ENCODE results near the gene ARMH1.
"Not testable (repeated sequence)": the region's sequence is repeated elsewhere in the genome, so short reads cannot be mapped to it uniquely, and the experiment has no call there.

The ARMH1 gene

DNA sequence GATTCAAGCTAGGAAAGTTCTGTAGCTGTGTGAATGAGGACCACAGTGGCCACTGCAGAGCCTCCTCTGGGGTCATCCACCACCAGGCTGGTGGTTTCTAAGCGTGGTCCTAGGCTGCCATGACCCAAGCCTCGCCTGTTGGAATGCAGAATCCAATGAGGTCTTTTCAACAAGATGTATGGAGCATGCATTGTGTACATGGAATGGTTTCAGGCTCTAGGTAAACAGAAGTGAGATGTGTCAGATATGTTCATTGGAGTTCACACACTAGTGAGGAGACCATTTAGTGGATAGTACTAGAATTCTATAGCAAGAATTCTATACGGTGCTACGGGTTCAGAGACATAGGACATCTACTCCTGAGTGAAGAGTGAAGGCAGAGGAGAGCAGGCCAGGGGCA lies 45.8 kb downstream of the ARMH1 start:
- no peak for DNase-seq

DNA sequence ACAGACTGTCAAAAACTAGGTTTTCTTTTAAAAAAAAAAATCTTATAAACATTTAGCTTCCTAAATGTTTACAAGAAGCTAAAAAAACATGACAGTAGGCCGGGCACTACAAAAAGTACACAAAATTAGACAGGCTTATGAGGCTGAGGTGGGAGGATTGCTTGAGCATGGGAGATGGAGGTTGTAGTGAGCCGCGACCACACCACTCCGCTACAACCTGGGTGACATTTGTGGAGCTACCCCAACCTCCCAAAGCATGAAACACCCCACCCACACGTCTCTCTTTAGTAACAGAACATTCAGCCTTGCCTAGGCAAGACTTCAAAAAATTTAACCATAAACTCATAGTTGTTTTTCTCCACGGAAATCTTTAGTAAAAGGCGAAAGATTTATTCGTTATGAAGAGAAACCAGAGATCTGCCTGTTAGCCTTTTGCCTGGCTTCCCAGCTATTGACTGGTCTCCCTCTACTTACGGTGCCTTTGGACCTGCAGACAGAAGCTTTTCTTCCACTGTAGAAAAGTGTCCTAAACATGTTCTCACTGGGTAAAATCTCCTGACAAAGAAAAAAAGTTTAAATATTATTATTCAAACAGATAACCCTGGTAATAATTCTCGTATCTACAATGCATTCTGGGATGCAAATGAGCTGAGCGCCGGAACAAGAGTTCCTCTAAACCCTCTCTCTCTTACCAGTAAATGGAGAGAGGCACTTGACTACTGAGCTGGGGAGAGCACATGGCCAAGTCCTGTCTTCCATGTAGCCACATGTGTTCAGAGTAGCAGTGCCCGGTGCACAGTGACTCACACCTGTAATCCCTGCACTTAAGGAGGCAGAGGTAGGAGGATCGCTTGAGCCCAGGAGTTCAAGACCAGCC lies 47.2 kb downstream of the ARMH1 start:
- DNase-seq = peak in 11 of 56 donors; percentile 8 to 56 (median 26)

DNA sequence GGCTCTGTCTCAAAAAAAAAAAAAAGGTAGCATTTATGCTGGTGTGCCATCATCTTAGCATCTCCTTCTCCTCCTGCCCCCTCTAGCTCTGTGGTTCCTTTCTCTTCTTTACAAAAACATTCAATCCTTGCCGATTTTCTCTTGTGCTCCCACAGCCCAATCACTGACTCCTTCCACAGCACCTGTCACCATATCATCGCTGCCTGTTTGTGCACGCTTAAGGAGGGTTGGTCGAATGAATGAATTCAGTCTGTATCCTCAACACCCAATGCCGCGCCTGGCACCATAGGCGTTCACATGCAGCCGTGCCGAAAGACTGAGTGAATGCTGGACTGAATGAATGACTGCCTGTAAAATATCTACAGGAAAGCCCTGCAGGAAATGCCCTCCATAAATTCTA lies 48.5 kb downstream of the ARMH1 start:
- DNase-seq = no peak

- DNase-seq = peak in 2 of 56 donors; percentile 12
Observed at GRCh38 chr1:44723496-44724295, 49.2 kb downstream of the ARMH1 start.

- no peak for DNase-seq
Observed at GRCh38 chr1:44724296-44724954, 49.9 kb downstream of the ARMH1 start.

DNA sequence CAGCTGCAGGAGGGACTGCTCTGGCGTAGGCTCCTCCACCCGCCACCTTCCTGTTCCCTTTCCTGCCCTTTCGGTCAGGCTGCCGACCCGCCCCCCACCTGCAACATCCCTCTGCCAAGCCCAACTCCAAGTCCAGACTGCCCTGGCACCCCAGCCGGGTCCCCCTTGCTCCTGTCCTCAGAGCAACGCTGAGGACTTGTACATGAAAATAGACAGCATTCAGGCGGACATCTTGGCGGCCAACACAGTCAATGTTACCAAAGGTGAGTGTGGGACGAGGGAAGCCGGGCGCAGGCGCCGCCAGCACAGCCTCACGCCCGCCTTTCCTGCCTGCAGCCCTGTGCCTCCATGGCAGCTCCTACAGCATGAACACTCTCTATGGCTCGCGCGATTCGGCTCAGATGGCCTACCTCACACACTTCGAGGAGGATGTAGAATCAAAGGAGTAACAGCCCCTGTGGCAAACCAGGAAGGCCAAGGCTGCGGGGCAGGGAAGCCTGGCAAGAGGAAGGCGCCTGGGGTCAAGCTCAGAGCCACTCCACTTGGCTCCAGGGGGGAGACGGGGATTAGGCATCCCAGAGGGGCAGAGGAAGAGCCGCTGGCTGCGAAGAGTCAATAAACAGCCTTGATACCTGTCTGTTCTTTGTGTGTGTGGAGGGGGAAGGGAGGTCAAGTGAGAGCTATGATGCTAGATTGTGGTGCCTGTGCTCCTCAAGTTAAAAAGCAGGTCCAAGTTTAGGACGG lies 50.6 kb downstream of the ARMH1 start:
- DNase-seq = no peak

GRCh38 chr1:44730741-44731512 lies 56.4 kb downstream of the ARMH1 start, which contains the start of gene RNU5D-1:
Gene RNU5D-1 (minus strand): TSS chr1:44731170.
- DNase-seq = peak; percentile 46 to 98 (median 82)

DNA sequence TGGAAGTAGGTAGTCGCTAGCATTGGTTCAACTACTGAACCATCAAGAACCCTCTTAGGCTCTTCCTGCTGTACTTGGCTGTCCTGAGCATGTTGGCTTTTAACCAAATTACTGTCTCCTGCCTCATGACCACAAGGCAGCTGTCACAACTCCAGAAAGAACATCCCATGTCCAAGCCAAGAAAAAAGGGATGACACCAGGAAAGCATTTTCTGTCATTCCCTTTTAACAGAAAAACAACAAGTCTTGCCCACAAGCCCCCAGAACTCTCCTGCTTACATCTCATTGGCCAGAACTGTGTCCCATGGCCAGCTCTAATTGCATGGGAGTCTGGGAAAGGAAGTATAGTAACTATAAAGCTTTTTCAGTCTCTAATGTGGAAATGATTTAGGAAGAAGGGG lies 58.9 kb downstream of the ARMH1 start:
- no peak for DNase-seq

GRCh38 chr1:44733784-44734183 lies 59.3 kb downstream of the ARMH1 start:
- DNase-seq = no peak

DNA sequence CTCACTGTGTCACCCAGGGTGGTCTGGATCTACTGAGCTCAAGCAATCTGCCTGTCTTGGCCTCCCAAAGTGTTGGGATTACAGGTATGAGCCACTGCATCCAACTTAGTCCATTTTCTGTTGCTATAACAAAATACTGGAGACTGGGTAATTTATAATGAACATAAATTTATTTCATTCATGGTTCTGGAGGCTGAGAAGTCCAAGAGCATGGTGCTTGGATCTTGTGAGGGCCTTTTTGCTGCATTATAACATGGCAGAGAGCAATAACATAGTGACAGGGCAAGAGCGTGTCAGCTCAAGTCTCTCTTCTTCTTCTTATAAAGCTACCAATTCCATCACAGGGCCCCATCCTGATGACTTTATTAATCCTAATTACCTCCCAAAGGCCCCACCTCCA lies 61.5 kb downstream of the ARMH1 start:
- DNase-seq = no peak

DNA sequence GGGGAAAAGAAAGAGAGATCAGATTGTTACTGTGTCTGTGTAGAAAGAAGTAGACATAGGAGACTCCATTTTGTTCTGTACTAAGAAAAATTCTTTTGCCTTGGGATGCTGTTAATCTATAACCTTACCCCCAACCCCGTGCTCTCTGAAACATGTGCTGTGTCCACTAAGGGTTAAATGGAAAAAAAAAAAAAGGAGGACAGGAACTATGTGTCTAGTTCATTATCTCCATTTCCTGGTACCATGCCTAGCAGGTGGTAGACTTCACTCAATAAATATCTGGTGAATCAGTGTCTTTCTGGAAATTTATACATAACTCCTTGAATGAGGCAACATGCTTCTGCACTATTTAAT lies 64.4 kb downstream of the ARMH1 start:
- not testable (repeated sequence) for DNase-seq

GRCh38 chr1:44739307-44740178 lies 65.0 kb downstream of the ARMH1 start, which contains the start of gene KIF2C:
Gene KIF2C (plus strand): TSS chr1:44739837. CDS start chr1:44739933, 96 bp downstream.
- DNase-seq = peak; percentile 51 to 97 (median 91)

- DNase-seq = no peak
Observed at GRCh38 chr1:44740179-44740617, 65.7 kb downstream of the ARMH1 start.

DNA sequence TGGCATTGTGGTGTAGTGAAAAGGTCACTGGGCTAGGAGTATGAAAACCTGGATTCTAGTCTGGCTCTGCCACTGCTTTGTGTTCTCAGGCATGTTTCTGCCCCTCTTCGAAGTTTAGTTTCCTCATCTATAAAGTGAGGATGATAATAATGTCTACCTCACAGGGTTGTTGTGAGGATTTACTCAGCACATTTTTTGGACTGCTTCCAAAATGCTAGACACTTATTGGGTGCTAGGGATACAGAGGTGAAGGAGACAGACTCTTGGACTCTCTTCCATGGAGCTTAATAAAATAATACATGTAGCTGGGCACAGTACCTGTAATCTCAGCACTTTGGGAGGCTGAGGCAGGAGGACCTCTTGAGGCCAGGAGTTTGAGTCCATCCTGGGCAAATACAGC lies 68.7 kb downstream of the ARMH1 start:
- DNase-seq = no peak

- DNase-seq = no peak
Observed at GRCh38 chr1:44747878-44748277, 73.4 kb downstream of the ARMH1 start.

- no peak for DNase-seq
Observed at GRCh38 chr1:44757420-44757819, 82.9 kb downstream of the ARMH1 start.

DNA sequence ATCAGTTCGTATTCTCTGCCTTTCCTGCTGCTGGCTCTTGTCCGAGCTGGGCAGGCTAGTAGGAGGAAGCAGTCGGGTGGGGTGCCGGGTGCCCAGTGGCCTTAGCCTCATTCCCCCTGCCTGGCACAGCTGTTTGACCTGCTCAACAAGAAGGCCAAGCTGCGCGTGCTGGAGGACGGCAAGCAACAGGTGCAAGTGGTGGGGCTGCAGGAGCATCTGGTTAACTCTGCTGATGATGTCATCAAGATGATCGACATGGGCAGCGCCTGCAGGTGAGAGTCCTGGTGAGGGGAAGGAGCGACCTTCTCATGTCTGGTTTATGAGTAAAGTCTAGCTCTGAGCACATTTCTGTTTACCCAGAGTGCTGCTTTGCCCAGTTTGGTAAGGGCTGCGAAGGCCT lies 84.6 kb downstream of the ARMH1 start:
- no peak for DNase-seq

DNA sequence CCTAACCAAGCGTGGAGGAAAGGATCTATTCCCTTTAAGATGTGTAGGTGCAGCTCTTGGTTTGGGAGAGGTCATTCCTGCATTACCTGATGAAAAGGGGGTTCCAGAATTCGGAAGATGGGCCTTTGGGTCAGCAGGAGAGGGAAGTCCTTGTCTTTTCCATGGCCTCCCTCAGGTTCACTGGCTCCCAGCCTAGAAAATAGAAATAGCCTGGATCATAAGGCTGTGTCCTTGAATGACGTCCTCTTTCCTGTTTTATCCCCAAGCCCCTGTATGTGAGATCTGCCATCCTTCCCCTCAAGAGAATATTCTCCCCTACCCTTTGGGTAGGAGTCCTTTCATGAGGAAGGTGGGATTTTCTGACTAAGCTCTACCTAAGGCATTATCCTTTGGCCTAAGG lies 86.4 kb downstream of the ARMH1 start:
- DNase-seq = no peak

DNA sequence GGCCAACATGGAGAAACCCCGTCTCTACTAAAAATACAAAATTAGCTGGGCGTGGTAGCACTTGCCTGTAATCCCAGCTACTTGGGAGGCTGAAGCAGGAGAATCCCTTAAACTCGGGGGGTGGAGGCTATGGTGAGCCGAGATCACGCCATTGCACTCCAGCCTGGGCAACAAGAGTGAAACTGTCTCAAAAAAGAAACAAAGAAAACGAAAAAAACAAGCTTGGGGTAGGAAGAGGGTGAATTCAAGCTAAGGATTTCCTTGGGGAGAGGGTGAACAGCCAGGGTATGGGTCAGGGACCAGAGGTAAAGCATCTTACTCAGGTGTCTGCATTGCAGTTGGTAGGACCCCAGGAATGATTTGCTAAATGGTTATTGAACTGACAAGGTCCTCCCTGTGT lies 91.9 kb downstream of the ARMH1 start:
- not testable (repeated sequence) for DNase-seq
